22Rv1 (cell line): ENCODE measurements around the gene UBN2.

Source experiments
- ZFX ChIP-seq: fragments of 450-650 bp; IDR thresholded peaks from 2 replicates; pipeline ENCODE4 v1.6.1; 2017; ENCODE audit warnings: antibody characterized with exemption, borderline replicate concordance
- TF ChIP-seq, protein P1 (sequence below): fragments of 450-650 bp; IDR thresholded peaks from 2 replicates; pipeline ENCODE4 v1.5.1; 2017; ENCODE audit warnings: mild to moderate bottlenecking

DNA sequence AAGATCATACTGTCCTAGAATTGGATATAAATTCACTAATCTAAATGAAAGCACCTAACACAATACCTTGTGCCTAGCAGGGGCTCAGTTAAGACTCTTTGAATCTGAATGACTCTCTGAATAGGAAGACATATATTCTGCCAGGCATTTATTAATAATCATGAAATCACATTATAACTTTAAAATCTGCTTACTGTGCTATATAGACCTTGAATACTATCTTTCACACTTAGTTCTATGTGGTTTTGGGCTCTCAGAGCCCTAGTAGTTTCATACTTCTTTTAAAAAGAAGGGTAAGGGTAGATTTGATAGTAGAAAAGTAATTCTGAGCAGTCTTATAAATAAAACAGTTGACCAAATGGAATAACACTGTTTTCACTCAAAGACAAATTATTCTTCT, 10.2 kb downstream of the UBN2 start:
- TF ChIP-seq, protein P1, sequence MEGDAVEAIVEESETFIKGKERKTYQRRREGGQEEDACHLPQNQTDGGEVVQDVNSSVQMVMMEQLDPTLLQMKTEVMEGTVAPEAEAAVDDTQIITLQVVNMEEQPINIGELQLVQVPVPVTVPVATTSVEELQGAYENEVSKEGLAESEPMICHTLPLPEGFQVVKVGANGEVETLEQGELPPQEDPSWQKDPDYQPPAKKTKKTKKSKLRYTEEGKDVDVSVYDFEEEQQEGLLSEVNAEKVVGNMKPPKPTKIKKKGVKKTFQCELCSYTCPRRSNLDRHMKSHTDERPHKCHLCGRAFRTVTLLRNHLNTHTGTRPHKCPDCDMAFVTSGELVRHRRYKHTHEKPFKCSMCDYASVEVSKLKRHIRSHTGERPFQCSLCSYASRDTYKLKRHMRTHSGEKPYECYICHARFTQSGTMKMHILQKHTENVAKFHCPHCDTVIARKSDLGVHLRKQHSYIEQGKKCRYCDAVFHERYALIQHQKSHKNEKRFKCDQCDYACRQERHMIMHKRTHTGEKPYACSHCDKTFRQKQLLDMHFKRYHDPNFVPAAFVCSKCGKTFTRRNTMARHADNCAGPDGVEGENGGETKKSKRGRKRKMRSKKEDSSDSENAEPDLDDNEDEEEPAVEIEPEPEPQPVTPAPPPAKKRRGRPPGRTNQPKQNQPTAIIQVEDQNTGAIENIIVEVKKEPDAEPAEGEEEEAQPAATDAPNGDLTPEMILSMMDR: no peak
- TF ChIP-seq ZFX: no peak
